ENCODE data around the gene TGDS. TPM values are rescaled to one million over a fixed set of nuclear protein-coding genes. Genes with fewer than 3 reads are reported as not detected.
"Not testable (repeated sequence)": the region's sequence is repeated elsewhere in the genome, so short reads cannot be mapped to it uniquely, and the experiment has no call there.

The TGDS gene
- total and polyA plus RNA-seq, 5 experiments from 2014 or later = 8.5 to 16.7 (median 14.4) TPM

DNA sequence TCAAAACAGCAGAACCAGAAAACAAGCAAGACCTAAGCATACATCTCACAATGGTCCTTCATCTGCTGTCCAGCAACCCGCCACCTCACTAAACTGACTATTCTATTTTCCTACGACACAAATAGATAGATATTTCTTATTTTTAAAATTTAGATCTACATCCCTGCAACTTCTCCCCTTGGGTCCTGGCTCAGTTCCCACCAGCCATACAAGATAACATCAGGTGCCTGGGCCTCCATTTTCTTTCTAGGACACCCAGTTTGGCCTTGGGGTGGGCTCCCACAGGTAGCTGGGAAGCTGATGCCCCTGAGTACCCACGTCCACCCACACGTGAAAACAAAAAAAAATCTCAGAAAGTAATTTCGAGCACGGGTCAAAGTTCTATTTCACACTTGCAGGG, 47.6 kb downstream of the TGDS start:
- Mint-ChIP-seq H3K36me3 (peaks cover 2 to 9% (median 4%) of the 10 kb centered on the region in 3 donors), H3K4me1 (peaks cover 23 to 33% (median 26%) of the 10 kb centered on the region in 4 donors), H3K4me3 (peak overlapping the region; percentile 89 to 99 (median 94)), H3K27ac (peak overlapping the region; percentile 95 to 100 (median 98)), H3K27me3 (peaks cover 0 to 5% (median 0%) of the 10 kb centered on the region in 5 donors), H3K9me3 (peaks cover 0 to 11% (median 0%) of the 10 kb centered on the region in 9 donors)
- POLR2A ChIA-PET = interaction anchor here (1.4 to 4.0 kb wide), 8 partner anchors 10 to 54 kb away, joined by 3 to 62 read pairs (median 10); partner anchors contain the start of genes GPR180 and TGDS
- ATAC-seq = no peak
- no peak for DNase-seq

DNA sequence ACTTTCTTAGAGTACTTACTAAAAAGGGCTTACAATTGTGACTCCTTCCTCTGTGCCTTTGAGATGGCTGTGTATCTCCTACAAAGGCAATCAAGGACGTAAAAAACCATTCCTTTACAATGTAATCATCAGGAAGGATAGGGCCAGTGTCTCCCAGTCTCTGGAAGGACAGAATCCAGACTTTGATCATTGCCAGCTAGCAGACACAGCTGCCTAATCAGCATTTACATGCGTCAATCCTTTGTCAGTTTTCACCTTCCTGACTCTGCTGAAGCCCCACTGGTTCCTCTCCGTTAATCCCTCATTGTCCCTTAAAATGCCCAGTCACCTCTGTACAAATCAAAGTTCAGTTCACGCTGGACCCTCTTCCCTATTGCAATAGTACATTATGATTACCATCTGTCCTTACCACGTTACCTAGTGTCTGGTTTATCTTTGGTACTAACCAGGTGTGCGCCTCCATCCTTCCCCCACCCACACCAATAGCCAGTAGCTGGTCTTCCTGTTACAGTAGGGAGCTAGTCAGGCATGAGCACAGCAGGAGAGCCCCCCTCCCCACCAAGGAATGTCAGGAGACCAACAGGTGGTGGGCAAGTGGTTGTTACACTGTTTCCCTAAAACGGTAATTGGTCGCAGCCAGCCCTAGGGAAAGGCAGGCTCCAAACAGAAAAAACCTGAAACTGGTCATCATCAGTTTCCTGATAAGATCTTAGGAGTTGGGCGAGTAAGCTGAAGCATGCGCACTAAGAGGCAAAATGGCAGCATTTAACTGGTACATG, 49.7 kb downstream of the TGDS start:
- Mint-ChIP-seq H3K9me3 (peaks cover 0 to 11% (median 0%) of the 10 kb centered on the region in 9 donors), H3K4me3 (peak overlapping the region in 3 of 10 donors; percentile 24 to 36 (median 31)), H3K4me1 (peaks cover 28 to 39% (median 31%) of the 10 kb centered on the region in 4 donors), H3K27ac (peak overlapping the region in 8 of 10 donors; percentile 20 to 86 (median 39)), H3K27me3 (peaks cover 0 to 5% (median 0%) of the 10 kb centered on the region in 5 donors), H3K36me3 (peaks cover 2 to 9% (median 4%) of the 10 kb centered on the region in 3 donors)
- no peak for DNase-seq
- POLR2A ChIA-PET = no interaction called here
- ATAC-seq = no peak

DNA sequence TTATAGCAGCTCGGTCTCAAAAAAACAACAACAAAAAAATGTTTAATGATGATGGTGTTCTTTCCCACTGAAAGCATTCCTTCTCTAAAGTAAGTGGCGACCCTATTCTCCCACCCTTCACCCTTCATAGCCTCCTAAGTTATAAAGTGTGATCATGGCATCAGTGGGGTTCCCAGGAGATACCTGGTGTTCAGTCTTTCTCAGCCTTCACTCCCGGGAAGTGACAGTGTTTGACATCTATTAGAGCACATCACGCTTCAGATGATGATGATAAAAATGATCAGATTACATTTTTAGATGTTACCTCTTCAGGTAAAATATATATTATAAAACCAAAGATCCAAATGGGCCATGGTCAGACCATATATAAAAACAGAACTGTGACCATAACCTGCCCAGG, 51.0 kb downstream of the TGDS start:
- POLR2A ChIA-PET = interaction anchor here (1.0 kb wide), 1 partner anchor 51 kb away, joined by 3 read pairs; the partner anchor contains the start of gene TGDS
- Mint-ChIP-seq H3K4me3 (no peak overlapping the region), H3K36me3 (peaks cover 2 to 9% (median 4%) of the 10 kb centered on the region in 3 donors), H3K27me3 (peaks cover 0 to 5% (median 0%) of the 10 kb centered on the region in 5 donors), H3K27ac (no peak overlapping the region), H3K4me1 (peaks cover 25 to 39% (median 29%) of the 10 kb centered on the region in 4 donors), H3K9me3 (peaks cover 0 to 11% (median 0%) of the 10 kb centered on the region in 9 donors)
- DNase-seq (no peak), ATAC-seq (no peak)

DNA sequence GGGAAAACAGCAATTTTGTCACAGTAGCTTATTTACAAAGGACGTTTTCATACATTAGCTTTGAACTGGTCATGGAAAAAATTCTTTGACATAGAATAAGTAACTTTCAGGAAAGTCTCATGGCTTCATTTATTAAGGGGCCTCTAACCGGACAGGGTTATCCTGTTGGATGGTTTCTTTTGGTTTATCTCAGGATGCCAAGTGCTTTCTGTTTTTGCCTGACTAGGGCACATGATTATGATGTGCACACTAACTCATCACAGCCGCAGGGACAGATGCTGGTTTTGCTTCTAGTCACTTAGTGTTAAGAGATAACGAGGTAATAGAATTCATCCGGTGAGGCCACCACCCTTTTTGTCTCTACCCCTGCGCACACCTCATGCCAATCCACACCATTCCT, 53.0 kb downstream of the TGDS start:
- Mint-ChIP-seq H3K27me3 (no peaks in the 10 kb centered on the region), H3K9me3 (peaks cover 0 to 4% (median 0%) of the 10 kb centered on the region in 9 donors), H3K27ac (no peak overlapping the region), H3K4me1 (peaks cover 9 to 31% (median 18%) of the 10 kb centered on the region in 4 donors), H3K4me3 (peak overlapping the region in 1 of 10 donors; percentile 3), H3K36me3 (peaks cover 0 to 5% (median 0%) of the 10 kb centered on the region in 3 donors)
- ATAC-seq = no peak
- POLR2A ChIA-PET = no interaction called here
- no peak for DNase-seq

DNA sequence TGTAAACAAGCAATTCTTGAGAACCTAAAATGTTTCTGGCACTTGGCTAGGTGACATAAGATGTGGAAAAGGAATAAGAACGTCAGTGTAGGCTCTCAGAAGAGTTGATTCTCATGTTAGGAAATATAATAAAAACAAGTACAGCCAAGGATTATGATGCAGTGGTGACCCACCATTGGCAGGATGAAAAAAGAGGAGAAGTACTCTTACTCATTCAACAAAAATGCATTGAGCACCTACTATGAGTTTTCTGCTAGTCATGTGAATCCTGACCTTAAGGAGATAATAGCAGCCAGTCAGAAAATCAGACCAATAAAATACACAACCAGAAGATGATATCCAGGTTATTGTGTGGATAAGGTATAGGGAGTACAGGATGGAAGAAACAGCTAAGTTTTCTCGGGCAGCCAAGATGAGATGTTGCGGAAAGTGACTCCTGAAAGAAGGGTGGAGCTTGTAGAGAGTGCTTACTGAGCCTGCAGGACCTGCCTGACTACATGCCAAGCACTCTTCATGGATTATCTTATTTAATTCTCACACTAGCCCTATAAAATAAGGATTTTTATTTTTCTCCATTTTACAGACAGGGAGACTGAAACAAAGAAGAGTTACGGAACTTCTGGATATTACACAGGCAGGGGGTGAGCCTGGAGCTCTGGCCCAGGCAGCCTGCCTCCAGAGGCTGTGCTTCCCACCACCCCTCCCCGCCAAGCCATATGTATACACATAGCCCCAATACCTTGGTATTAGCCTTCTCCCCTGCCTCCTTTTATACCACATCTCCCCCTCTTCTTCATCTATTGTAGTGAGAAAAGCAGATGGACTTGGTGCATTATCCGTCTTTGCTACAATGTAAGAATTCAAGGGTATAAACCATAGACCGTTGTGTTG, 58.0 kb downstream of the TGDS start:
- Mint-ChIP-seq H3K27ac (peak overlapping the region in 1 of 10 donors; percentile 49), H3K36me3 (no peaks in the 10 kb centered on the region), H3K9me3 (no peaks in the 10 kb centered on the region), H3K4me1 (peaks cover 12 to 49% (median 22%) of the 10 kb centered on the region in 4 donors), H3K4me3 (no peak overlapping the region), H3K27me3 (no peaks in the 10 kb centered on the region)
- POLR2A ChIA-PET = interaction anchor here (1.7 kb wide), 1 partner anchor 11 kb away, joined by 6 read pairs; no protein-coding TSS in a partner anchor
- DNase-seq = no peak
- ATAC-seq = no peak

DNA sequence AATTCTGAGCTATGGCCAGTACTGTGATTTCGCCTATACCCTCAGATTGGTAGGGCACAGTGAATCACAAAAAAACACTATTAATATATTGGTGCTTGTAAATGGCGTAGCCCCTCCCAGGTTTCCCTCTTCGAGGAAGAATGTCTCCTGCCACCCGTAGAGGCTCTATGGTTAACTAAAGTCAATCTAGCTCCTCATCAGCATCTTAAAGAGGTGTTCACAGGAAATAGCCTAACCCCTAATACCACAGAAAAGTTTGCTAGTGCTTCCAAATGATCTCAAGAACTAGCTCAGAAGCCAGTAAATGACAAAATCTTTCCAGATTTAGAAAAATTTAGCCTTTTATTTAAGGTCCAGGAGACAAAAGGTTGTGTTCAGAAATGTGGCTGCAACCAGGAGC, 60.2 kb downstream of the TGDS start:
- peaks cover 0 to 5% (median 0%) of the 10 kb centered on the region in 9 donors for H3K9me3 Mint-ChIP-seq
- peaks cover 0 to 2% (median 0%) of the 10 kb centered on the region in 5 donors for H3K27me3 Mint-ChIP-seq
- ATAC-seq (peak; percentile 58 to 79), DNase-seq (peak in 2 of 10 donors; percentile 22 to 31)
- peak overlapping the region in 9 of 10 donors; percentile 26 to 64 (median 48) for H3K4me3 Mint-ChIP-seq
- peaks cover 9 to 43% (median 21%) of the 10 kb centered on the region in 4 donors for H3K4me1 Mint-ChIP-seq
- POLR2A ChIA-PET = interaction anchor here (0.6 to 1.7 kb wide), 3 partner anchors 13 to 211 kb away, joined by 4 to 9 read pairs (median 6); no protein-coding TSS in a partner anchor
- peak overlapping the region in 6 of 10 donors; percentile 10 to 73 (median 23) for H3K27ac Mint-ChIP-seq
- peaks cover 0 to 6% (median 0%) of the 10 kb centered on the region in 3 donors for H3K36me3 Mint-ChIP-seq

DNA sequence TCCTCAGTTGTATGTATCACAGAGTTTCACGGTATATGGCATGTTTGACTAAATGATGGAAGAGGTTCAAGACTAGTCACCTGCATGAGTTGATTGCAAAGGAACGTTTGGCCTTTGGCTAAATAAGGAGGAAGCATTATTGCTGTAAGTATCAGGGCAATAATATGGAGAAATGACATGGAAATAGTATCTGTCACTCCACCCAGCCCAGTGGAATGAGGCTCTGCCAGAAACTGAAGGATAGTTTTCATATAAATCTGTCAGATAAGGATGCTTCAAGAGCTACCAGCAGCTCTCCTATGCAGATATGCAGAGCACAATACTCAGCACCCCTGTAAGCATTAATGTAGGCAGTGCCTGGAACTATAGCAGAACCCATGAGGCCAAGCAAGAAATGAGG, 60.7 kb downstream of the TGDS start:
- POLR2A ChIA-PET = interaction anchor here (0.6 to 1.7 kb wide), 3 partner anchors 14 to 211 kb away, joined by 4 to 9 read pairs (median 6); no protein-coding TSS in a partner anchor

DNA sequence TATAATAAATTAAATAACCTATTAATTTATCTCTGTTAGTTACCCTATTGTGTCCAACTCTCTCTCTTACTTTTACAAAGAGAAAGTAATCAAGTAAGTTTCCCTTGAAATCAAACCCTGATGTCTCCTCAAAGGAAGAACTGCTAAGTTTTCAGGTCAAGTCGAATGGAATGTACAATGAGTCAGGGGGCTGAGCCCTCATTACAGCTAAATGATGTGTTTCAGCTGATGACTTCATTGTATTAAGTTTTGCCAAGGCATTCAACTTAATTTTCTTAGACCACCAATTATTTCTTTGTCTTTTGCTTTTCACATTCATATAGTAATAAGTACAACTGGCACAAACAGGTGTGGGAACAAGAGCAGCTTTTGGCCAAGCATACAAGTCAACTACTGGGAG, 61.8 kb downstream of the TGDS start:
- POLR2A ChIA-PET = no interaction called here
- ATAC-seq = no peak

More for the DNA sequence above, 60.7 kb downstream of the TGDS start:
- H3K27ac Mint-ChIP-seq = peak overlapping the region in 3 of 10 donors; percentile 13 to 87 (median 73)
- H3K27me3 Mint-ChIP-seq = peaks cover 0 to 2% (median 0%) of the 10 kb centered on the region in 5 donors
- ATAC-seq (no peak), DNase-seq (no peak)
- peak overlapping the region in 4 of 10 donors; percentile 31 to 64 (median 50) for H3K4me3 Mint-ChIP-seq
- H3K4me1 Mint-ChIP-seq = peaks cover 8 to 42% (median 21%) of the 10 kb centered on the region in 4 donors
- peaks cover 0 to 6% (median 0%) of the 10 kb centered on the region in 3 donors for H3K36me3 Mint-ChIP-seq
- H3K9me3 Mint-ChIP-seq = peaks cover 0 to 5% (median 0%) of the 10 kb centered on the region in 9 donors

DNA sequence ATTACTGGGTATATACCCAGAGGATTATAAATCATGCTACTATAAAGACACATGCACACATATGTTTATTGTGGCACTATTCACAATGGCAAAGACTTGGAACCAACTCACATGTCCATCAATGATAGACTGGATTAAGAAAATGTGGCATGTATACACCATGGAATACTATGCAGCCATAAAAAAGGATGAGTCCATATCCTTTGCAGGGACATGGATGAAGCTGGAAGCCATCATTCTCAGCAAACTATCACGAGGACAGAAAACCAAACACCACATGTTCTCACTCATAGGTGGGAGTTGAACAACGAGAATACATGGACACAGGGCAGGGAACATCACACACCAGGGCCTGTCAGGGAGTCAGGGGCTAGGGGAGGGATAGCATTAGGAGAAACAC, 63.7 kb downstream of the TGDS start:
- H3K9me3 Mint-ChIP-seq = peaks cover 0 to 27% (median 5%) of the 10 kb centered on the region in 9 donors
- H3K4me1 Mint-ChIP-seq = peaks cover 3 to 29% (median 19%) of the 10 kb centered on the region in 4 donors
- POLR2A ChIA-PET, ATAC-seq, H3K27me3 Mint-ChIP-seq, H3K4me3 Mint-ChIP-seq, DNase-seq: not testable (repeated sequence)
- H3K27ac Mint-ChIP-seq = peak overlapping the region in 1 of 10 donors; percentile 66
- peaks cover 0 to 13% (median 12%) of the 10 kb centered on the region in 3 donors for H3K36me3 Mint-ChIP-seq

More for the DNA sequence above, 61.8 kb downstream of the TGDS start:
- peaks cover 0 to 6% (median 6%) of the 10 kb centered on the region in 3 donors for H3K36me3 Mint-ChIP-seq
- H3K4me1 Mint-ChIP-seq = peaks cover 7 to 40% (median 21%) of the 10 kb centered on the region in 4 donors
- H3K27ac Mint-ChIP-seq = no peak overlapping the region
- peaks cover 0 to 2% (median 0%) of the 10 kb centered on the region in 5 donors for H3K27me3 Mint-ChIP-seq
- no peak overlapping the region for H3K4me3 Mint-ChIP-seq
- peaks cover 0 to 8% (median 1%) of the 10 kb centered on the region in 9 donors for H3K9me3 Mint-ChIP-seq
- no peak for DNase-seq

DNA sequence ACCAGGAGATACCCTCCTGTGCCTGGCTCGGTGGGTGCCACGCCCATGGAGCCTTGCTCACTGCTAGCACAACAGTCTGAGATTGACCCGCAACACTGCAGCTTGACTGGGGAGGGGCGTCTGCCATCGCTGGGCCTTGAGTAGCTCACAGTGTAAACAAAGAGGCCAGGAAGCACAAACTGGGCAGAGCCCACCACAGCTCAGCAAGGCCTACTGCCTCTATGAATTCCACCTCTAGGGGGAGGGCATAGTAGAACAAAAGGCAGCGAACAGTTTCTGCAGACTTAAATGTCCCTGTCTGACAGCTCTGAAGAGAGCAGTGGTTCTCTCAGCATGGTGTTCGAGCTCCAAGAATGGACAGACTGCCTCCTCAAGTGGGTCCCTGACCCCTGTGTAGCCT, 69.0 kb downstream of the TGDS start:
- DNase-seq, POLR2A ChIA-PET, H3K4me1 Mint-ChIP-seq, H3K27me3 Mint-ChIP-seq, ATAC-seq, H3K4me3 Mint-ChIP-seq, H3K27ac Mint-ChIP-seq: not testable (repeated sequence)
- Mint-ChIP-seq H3K9me3 (peaks cover 0 to 27% (median 5%) of the 10 kb centered on the region in 9 donors), H3K36me3 (peaks cover 0 to 13% (median 12%) of the 10 kb centered on the region in 3 donors)

DNA sequence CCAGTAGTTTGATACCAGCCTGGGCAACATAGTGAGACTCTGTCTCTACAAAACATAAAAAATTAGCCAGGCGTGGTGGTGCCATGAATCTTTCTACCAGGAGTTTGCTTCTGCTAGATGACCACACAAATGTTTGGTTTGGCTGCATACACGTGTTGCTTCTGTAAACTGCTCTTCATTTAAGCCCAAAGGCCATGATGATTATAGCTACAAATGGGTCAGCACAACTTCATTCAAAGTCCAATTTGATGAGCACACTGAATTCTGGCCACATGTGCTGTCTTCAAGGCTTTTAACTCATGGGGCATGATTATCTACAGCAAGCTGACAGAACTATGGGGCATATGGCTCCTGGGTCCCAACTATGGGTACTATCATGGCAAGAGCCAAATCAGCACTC, 70.2 kb downstream of the TGDS start:
- Mint-ChIP-seq H3K4me3 (no peak overlapping the region), H3K9me3 (peaks cover 0 to 27% (median 5%) of the 10 kb centered on the region in 9 donors), H3K27ac (no peak overlapping the region), H3K4me1 (peaks cover 0 to 2% (median under 1%) of the 10 kb centered on the region in 4 donors), H3K27me3 (peaks cover 0 to 5% (median 0%) of the 10 kb centered on the region in 5 donors), H3K36me3 (peaks cover 0 to 13% (median 7%) of the 10 kb centered on the region in 3 donors)
- ATAC-seq = no peak
- no peak for DNase-seq
- POLR2A ChIA-PET = no interaction called here

All from naive thymus-derived CD8-positive, alpha-beta T cell (primary cell).